ENCODE results near the gene KCNIP3. TPM values are rescaled to one million over a fixed set of nuclear protein-coding genes. Genes with fewer than 3 reads are reported as not detected.
A peak's percentile ranks its signal among the peaks of the same experiment; 100 is the strongest.
"Not testable (repeated sequence)": the region's sequence is repeated elsewhere in the genome, so short reads cannot be mapped to it uniquely, and the experiment has no call there.

KCNIP3 gene
- total RNA-seq, 1 donor from 2014 or later = 6.3 TPM

- not testable (repeated sequence) for H3K9me3 Mint-ChIP-seq (ENCODE audit: low read depth); H3K27me3 Mint-ChIP-seq; H3K36me3 Mint-ChIP-seq (ENCODE audit: insufficient read depth)
- peaks cover 17% of the 10 kb centered on the region for H3K4me1 Mint-ChIP-seq (ENCODE audit: low read depth)
- H3K27ac Mint-ChIP-seq = peak overlapping the region; percentile 99
- peak overlapping the region; percentile 98 for H3K4me3 Mint-ChIP-seq (ENCODE audit: low read depth)
- TF ChIP-seq CTCF (IDR thresholded peaks at IDR 0.05; ENCODE audit: unreplicated experiment) = peak; percentile 16
- peak; percentile 34 for DNase-seq (ENCODE audit: low spot score, unreplicated experiment)
Observed at GRCh38 chr2:95402004-95402369, 104.8 kb downstream of the KCNIP3 start.

GRCh38 chr2:95402370-95403203 is 105.4 kb downstream of the KCNIP3 start, which contains the start of gene FAHD2A:
FAHD2A (plus strand) TSS chr2:95402708; CDS start chr2:95405559, 2,851 bp downstream.
- H3K4me1 Mint-ChIP-seq (ENCODE audit: low read depth) = peaks cover 17% of the 10 kb centered on the region
- no peaks in the 10 kb centered on the region for H3K9me3 Mint-ChIP-seq (ENCODE audit: low read depth)
- H3K36me3 Mint-ChIP-seq (ENCODE audit: insufficient read depth) = no peaks in the 10 kb centered on the region

GRCh38 chr2:95403204-95403721 is 106.1 kb downstream of the KCNIP3 start:
- not testable (repeated sequence) for H3K27me3 Mint-ChIP-seq; DNase-seq (ENCODE audit: low spot score, unreplicated experiment); H3K9me3 Mint-ChIP-seq (ENCODE audit: low read depth); H3K36me3 Mint-ChIP-seq (ENCODE audit: insufficient read depth)
- TF ChIP-seq CTCF (IDR thresholded peaks at IDR 0.05; ENCODE audit: unreplicated experiment) = peak; percentile 30
- Mint-ChIP-seq H3K27ac (peak overlapping the region; percentile 99), H3K4me3 (ENCODE audit: low read depth) (peak overlapping the region; percentile 98), H3K4me1 (ENCODE audit: low read depth) (peaks cover 17% of the 10 kb centered on the region)

More at GRCh38 chr2:95402370-95403203, 105.4 kb downstream of the KCNIP3 start, which contains the start of gene FAHD2A:
- no peak for TF ChIP-seq CTCF (IDR thresholded peaks at IDR 0.05; ENCODE audit: unreplicated experiment)
- Mint-ChIP-seq H3K27me3 (no peaks in the 10 kb centered on the region), H3K4me3 (ENCODE audit: low read depth) (peak within 1 kb of the TSS; percentile 98), H3K27ac (peak within 1 kb of the TSS; percentile 99)
- DNase-seq (ENCODE audit: low spot score, unreplicated experiment) = peak; percentile 97

- peak overlapping the region; percentile 98 for H3K4me3 Mint-ChIP-seq (ENCODE audit: low read depth)
- DNase-seq (ENCODE audit: low spot score, unreplicated experiment); H3K27me3 Mint-ChIP-seq; H3K27ac Mint-ChIP-seq; H3K9me3 Mint-ChIP-seq (ENCODE audit: low read depth); H3K36me3 Mint-ChIP-seq (ENCODE audit: insufficient read depth): not testable (repeated sequence)
- H3K4me1 Mint-ChIP-seq (ENCODE audit: low read depth) = peaks cover 17% of the 10 kb centered on the region
Observed at GRCh38 chr2:95403824-95404223, 106.7 kb downstream of the KCNIP3 start.

GRCh38 chr2:95404676-95405075 is 107.5 kb downstream of the KCNIP3 start:
- DNase-seq (ENCODE audit: low spot score, unreplicated experiment); H3K27ac Mint-ChIP-seq; H3K27me3 Mint-ChIP-seq; H3K9me3 Mint-ChIP-seq (ENCODE audit: low read depth); H3K36me3 Mint-ChIP-seq (ENCODE audit: insufficient read depth): not testable (repeated sequence)
- H3K4me1 Mint-ChIP-seq (ENCODE audit: low read depth) = peaks cover 17% of the 10 kb centered on the region
- H3K4me3 Mint-ChIP-seq (ENCODE audit: low read depth) = peak overlapping the region; percentile 42

GRCh38 chr2:95411239-95411638 is 114.1 kb downstream of the KCNIP3 start:
- H3K4me1 Mint-ChIP-seq (ENCODE audit: low read depth); H3K36me3 Mint-ChIP-seq (ENCODE audit: insufficient read depth); DNase-seq (ENCODE audit: low spot score, unreplicated experiment); H3K4me3 Mint-ChIP-seq (ENCODE audit: low read depth); H3K27ac Mint-ChIP-seq; H3K27me3 Mint-ChIP-seq; H3K9me3 Mint-ChIP-seq (ENCODE audit: low read depth): not testable (repeated sequence)

Measured in progenitor cell of endocrine pancreas (in vitro differentiated cells).